ENCODE results near the gene CERK.

- no peak for TF ChIP-seq GATA3 (IDR thresholded peaks at IDR 0.05; ENCODE audit: low read depth, low read length)
- TF ChIP-seq GATA2 (IDR thresholded peaks at IDR 0.05; ENCODE audit: low read depth, low read length) = no peak
Measured at GRCh38 chr22:46696229-46696518, 41.9 kb downstream of the CERK start.
